Activated CD4-positive, CD25-positive, alpha-beta regulatory T cell treated with anti-CD3 and anti-CD28 coated beads, Interleukin-2, amount 50 U/mL, for 72 hours (primary cell): ENCODE results near the gene RPL27.
"Not testable (repeated sequence)": the region's sequence is repeated elsewhere in the genome, so short reads cannot be mapped to it uniquely, and the experiment has no call there.

ENCODE experiments used
- DNase-seq: peaks from one replicate; pipeline ENCODE4 v3.0.0; 2021

The RPL27 gene

GRCh38 chr17:42997984-42998938 lies at the start of gene RPL27:
Gene RPL27, plus strand, starts transcription at chr17:42998419. Its CDS starts 332 bp downstream, at chr17:42998751.
- peak; percentile 92 for DNase-seq

DNA sequence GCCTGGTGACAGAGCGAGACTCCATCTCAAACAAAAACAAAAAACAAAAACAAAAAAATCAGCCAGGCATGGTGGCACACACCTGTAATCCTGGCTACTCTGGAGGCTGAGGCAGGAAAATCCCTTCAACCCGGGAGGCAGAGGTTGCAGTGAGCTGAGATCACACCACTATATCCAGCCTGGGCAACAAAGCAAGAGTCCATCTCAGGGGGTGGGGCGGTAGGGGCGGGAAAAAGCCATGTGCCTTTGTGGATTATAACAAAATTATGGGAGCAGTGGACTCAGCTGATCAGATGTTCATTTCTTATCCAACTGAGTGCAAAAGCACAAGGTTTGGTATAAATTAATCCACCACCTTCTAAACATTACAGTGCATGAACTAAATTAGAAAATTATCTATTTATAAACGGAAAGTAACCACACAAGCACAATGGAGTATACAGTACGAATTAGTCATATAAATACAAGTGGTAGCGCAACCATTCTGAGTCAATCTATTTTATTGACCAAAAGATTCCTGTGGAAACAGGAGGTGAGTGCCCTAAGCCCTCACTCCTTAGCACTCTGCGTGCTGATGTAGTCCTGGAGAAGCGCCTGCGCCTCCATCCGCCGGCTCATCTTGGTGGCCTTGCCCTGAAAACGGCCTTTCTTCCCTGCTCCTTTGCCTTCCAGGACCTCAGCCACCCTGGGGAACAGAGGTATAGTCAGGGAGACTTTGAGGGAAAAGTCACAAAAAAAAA lies 48.0 kb upstream of the RPL27 start:
- no peak for DNase-seq

DNA sequence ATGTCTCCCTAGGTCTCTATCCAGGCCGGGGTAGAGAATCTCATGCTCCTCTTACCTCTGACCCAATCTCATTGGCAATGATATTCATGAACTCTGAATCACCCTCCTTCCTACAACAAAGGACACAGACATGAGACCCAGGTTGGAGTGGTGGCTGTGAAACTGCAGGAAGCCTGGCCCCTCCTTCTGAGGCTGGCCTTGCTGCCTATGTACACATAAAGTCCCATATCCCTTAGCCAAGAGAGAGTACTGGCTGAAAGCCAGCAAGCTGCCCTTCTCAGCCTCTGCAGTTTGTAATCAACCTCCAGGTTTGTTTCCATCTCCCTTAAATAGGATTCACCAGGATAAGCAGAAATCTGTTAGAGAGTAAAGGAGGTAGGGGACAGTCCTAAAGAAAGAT lies 44.5 kb upstream of the RPL27 start:
- DNase-seq, result no peak

- DNase-seq, result peak; percentile 87
Measured at GRCh38 chr17:42964161-42964932, 33.9 kb upstream of the RPL27 start, which contains the start of gene AARSD1. Gene AARSD1, minus strand, starts transcription at chr17:42964454. Its CDS starts 14 bp downstream, at chr17:42964440.

GRCh38 chr17:42967925-42968324 lies 30.3 kb upstream of the RPL27 start:
- no peak for DNase-seq

GRCh38 chr17:42969001-42969581 lies 29.1 kb upstream of the RPL27 start:
- no peak for DNase-seq

GRCh38 chr17:42971589-42971988 lies 26.6 kb upstream of the RPL27 start:
- DNase-seq, result no peak

DNA sequence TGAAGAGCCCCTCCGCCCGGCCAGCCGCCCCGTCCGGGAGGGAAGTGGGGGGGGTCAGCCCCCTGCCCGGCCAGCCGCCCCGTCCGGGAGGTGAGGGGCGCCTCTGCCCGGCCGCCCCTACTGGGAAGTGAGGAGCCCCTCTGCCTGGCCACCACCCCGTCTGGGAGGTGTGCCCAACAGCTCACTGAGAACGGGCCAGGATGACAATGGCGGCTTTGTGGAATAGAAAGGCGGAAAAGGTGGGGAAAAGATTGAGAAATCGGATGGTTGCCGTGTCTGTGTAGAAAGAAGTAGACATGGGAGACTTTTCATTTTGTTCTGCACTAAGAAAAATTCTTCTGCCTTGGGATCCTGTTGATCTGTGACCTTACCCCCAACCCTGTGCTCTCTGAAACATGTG lies 24.9 kb upstream of the RPL27 start:
- DNase-seq, result not testable (repeated sequence)

DNA sequence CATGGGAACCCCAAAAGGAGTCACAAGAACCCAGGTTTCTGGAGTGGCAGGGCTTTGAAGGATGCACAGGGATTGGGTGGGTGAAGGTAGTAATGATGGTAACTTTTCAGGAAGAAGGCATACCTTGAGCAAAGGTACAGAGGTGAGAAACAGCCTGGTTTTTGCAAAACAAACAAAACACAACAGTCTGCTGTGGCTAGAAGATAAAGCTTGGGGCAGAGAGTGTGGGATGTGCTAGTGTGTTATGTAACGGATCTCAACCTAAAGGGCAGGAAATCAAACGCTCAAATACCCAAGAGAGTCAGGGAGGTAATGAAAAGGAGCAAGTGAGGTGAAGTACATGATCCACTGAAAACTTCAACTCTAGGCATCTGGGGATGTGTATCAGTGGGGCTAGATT lies 23.0 kb upstream of the RPL27 start:
- no peak for DNase-seq

- not testable (repeated sequence) for DNase-seq
Measured at GRCh38 chr17:42975701-42976100, 22.5 kb upstream of the RPL27 start.

GRCh38 chr17:42979511-42980273 lies 18.5 kb upstream of the RPL27 start, which contains the start of gene PTGES3L:
Gene PTGES3L, minus strand, starts transcription at chr17:42980080. Its CDS starts 27 bp downstream, at chr17:42980053.
- peak; percentile 41 for DNase-seq

GRCh38 chr17:42980274-42980765 lies 17.9 kb upstream of the RPL27 start, which contains the start of gene RUNDC1:
Gene RUNDC1, plus strand, starts transcription at chr17:42980565. Its CDS starts 12 bp downstream, at chr17:42980577.
- peak; percentile 90 for DNase-seq

DNA sequence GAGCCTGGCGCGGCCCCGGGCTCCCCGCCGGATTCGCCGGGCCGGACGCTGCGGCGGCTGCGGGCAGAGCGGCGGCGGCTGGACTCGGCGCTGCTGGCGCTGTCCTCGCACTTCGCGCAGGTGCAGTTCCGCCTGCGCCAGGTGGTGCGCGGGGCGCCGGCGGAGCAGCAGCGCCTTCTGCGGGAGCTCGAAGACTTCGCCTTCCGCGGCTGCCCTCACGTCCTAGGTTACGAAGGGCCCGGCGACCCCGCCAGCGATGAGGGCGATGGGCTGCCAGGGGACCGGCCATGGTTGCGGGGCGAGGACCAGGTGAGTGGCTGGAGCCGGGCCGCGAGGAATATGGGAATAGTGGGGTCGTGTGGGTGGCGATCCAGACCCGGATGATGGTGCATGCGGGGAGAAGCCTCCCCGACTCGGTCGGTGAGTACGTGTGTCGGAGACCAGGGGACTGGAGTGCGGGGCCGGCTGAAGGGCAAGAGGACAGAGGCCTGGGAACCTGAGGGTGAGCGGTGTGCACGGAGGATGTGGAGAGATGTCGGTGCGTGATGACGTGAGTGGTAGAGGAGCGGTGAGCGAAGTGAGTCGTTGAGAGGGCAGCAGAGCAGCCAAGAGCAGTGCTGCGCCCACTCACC lies 17.3 kb upstream of the RPL27 start:
- DNase-seq, result peak; percentile 67

- no peak for DNase-seq
Measured at GRCh38 chr17:42982266-42982665, 16.0 kb upstream of the RPL27 start.

GRCh38 chr17:42985225-42985624 lies 13.0 kb upstream of the RPL27 start:
- DNase-seq, result no peak

DNA sequence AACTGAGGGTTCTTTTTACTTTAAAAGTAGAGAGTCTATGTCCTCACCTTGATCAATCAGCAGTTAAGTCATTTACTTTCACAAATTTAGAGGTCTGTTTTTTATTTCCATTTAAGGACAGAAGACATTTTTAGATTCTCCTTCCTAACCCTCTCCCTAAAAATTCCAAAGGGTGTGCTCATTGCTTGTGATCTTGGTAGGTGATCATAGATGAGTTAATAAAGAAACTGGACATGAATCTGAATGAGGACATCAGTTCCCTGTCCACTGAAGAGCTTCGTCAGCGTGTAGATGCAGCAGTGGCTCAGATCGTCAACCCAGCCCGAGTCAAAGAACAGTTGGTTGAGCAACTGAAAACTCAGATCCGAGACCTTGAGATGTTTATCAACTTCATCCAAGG lies 9.1 kb upstream of the RPL27 start:
- no peak for DNase-seq

DNA sequence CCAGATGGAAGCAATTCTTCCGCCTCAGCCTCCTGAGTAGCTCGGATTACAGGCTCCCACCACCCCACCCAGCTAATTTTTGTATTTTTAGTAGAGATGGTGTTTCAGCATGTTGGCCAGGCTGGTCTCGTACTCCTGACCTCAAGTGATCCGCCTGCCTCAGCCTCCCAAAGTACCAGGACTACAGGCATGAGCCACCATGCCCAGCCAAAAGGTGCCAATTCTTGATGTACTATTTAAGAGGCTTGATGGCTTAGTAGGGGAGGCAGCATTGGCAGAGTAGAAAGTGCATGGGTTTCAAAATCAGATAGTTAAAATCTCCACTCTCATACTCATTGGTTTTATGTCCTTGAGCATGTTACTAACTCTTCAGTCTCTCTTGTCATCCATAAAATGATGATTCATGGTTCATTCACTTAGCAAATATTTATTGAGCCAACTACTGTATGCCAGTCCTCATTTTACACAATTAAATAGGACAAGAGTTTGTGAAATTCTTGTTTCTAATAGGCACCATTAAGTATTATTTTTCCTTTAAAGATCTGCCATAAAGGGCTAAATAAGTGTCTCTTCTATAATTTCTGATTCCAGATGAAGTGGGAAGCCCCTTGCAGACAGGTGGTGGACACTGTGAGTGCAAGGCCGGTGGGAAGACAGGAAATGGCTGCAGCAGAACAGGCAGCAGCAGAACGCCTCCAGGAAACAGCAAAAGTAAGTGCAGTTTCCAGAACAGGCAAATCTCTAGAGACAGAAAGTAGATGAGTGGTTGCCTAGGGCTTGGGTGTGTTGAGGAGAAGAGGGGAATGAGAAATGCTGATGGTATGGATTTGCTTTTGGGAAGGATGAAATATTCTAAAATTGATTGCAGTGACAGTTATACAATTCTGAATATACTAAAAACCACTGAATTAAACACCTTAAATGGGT lies 8.2 kb upstream of the RPL27 start:
- no peak for DNase-seq

DNA sequence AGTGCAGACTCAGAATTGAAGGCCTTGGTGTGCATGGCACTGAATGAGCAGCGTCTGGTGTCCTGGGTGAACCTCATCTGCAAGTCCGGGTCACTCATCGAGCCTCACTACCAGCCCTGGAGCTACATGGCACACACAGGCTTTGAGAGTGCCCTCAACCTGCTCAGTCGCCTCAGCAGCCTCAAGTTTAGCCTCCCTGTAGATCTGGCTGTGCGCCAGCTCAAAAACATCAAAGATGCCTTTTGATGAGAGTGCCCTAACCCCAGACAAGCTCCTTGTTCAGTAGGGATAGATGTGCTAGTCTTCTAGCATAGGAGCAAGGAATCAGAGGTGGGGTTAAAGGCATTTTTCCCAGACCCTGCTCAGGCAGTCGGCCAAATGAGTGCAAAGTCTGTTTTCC lies 6.7 kb upstream of the RPL27 start:
- no peak for DNase-seq

DNA sequence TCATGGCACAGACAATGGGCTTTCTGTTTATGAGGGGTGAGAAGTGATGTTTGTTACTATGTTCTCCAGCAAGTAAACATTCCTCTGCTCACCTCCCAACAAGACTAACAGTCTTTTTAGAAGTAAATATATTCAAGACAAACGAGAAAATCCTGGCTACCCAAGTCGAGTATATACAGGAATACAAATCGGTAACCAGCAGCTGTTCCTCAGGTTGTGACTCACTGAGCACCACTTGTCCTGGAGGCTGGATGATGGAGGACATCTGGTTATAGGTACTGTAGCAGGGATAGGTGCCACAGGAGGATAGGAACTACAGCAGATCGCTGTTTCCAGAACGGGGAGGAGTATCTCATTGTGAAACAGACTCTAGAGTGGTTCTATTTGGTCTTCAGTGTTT lies 5.3 kb upstream of the RPL27 start:
- DNase-seq, result no peak

GRCh38 chr17:42993913-42994312 lies 4.3 kb upstream of the RPL27 start:
- not testable (repeated sequence) for DNase-seq
